Hepatic stellate cell (primary cell): ENCODE results near the gene BPIFB6.

Experiments used
- DNase-seq: peaks from one replicate; pipeline ENCODE4 v3.0.0; 2011; ENCODE audit warnings: low spot score

BPIFB6 gene

GRCh38 chr20:33016581-33017109 lies 14.8 kb upstream of the BPIFB6 start:
- no peak for DNase-seq

- DNase-seq, result no peak
Measured at GRCh38 chr20:33017542-33017941, 13.9 kb upstream of the BPIFB6 start.

- DNase-seq, result no peak
Measured at GRCh38 chr20:33018169-33018931, 13.1 kb upstream of the BPIFB6 start.

- no peak for DNase-seq
Measured at GRCh38 chr20:33019465-33020277, 11.8 kb upstream of the BPIFB6 start.

- no peak for DNase-seq
Measured at GRCh38 chr20:33020278-33021161, 10.9 kb upstream of the BPIFB6 start.

GRCh38 chr20:33021879-33022278 lies 9.6 kb upstream of the BPIFB6 start:
- no peak for DNase-seq

GRCh38 chr20:33022289-33022688 lies 9.2 kb upstream of the BPIFB6 start:
- no peak for DNase-seq

- no peak for DNase-seq
Measured at GRCh38 chr20:33022694-33023438, 8.6 kb upstream of the BPIFB6 start.

GRCh38 chr20:33023439-33024242 lies 7.8 kb upstream of the BPIFB6 start:
- no peak for DNase-seq

- no peak for DNase-seq
Measured at GRCh38 chr20:33024243-33024560, 7.2 kb upstream of the BPIFB6 start.

- no peak for DNase-seq
Measured at GRCh38 chr20:33024609-33025317, 6.7 kb upstream of the BPIFB6 start.

GRCh38 chr20:33025318-33025876 lies 6.1 kb upstream of the BPIFB6 start:
- no peak for DNase-seq

GRCh38 chr20:33026072-33026778 lies 5.2 kb upstream of the BPIFB6 start:
- no peak for DNase-seq

GRCh38 chr20:33026779-33027759 lies 4.4 kb upstream of the BPIFB6 start:
- DNase-seq, result no peak

- no peak for DNase-seq
Measured at GRCh38 chr20:33027769-33028751, 3.4 kb upstream of the BPIFB6 start.

- no peak for DNase-seq
Measured at GRCh38 chr20:33028875-33029274, 2.6 kb upstream of the BPIFB6 start.

GRCh38 chr20:33030076-33030475 lies 1.4 kb upstream of the BPIFB6 start:
- DNase-seq, result no peak
